ENCODE results near the gene WBP2NL.

Gene WBP2NL

GRCh38 chr22:42074132-42074811 is 75.7 kb downstream of the WBP2NL start, which contains the start of gene PHETA2:
Gene PHETA2 (plus strand): TSS chr22:42074248. CDS start chr22:42077294, 3,046 bp downstream.
- in situ Hi-C loops (cut with HindIII; ENCODE audit: low sequenced_read_pairs), result no loop called here
- peak within 1 kb of the TSS; percentile 60 for H3K4me3 ChIP-seq (ENCODE audit: low read depth, low read length)
- TF ChIP-seq CTCF (IDR thresholded peaks at IDR 0.05; ENCODE audit: low read depth, low read length), result peak; percentile 41
- peak; percentile 42 for DNase-seq (ENCODE audit: low read depth, low spot score)

- DNase-seq (ENCODE audit: low read depth, low spot score), result no peak
- in situ Hi-C loops (cut with HindIII; ENCODE audit: low sequenced_read_pairs), result no loop called here
- no peak for TF ChIP-seq CTCF (IDR thresholded peaks at IDR 0.05; ENCODE audit: low read depth, low read length)
- H3K4me3 ChIP-seq (ENCODE audit: low read depth, low read length), result peak overlapping the region; percentile 60
Measured at GRCh38 chr22:42074846-42075676, 76.5 kb downstream of the WBP2NL start.

- in situ Hi-C loops (cut with HindIII; ENCODE audit: low sequenced_read_pairs), result no loop called here
- no peak overlapping the region for H3K4me3 ChIP-seq (ENCODE audit: low read depth, low read length)
- DNase-seq (ENCODE audit: low read depth, low spot score), result no peak
- TF ChIP-seq CTCF (IDR thresholded peaks at IDR 0.05; ENCODE audit: low read depth, low read length), result no peak
Measured at GRCh38 chr22:42076764-42077485, 78.3 kb downstream of the WBP2NL start.

- in situ Hi-C loops (cut with HindIII; ENCODE audit: low sequenced_read_pairs), result no loop called here
- no peak for TF ChIP-seq CTCF (IDR thresholded peaks at IDR 0.05; ENCODE audit: low read depth, low read length)
- no peak for DNase-seq (ENCODE audit: low read depth, low spot score)
- H3K4me3 ChIP-seq (ENCODE audit: low read depth, low read length), result no peak overlapping the region
Measured at GRCh38 chr22:42077486-42078125, 79.0 kb downstream of the WBP2NL start.

Measured in astrocyte of the spinal cord (primary cell).